Loucy (cell line): ENCODE measurements around the gene GABRA6.

Source experiments
- CTCF ChIP-seq: fragments of 200-600 bp; sonication (generic); conservative IDR thresholded peaks from 2 replicates; pipeline ENCODE4 v1.5.1; 2014; ENCODE audit warnings: mild to moderate bottlenecking, antibody characterized with exemption, low read length
- EZH2phosphoT487 ChIP-seq: fragments of 200-600 bp; IDR thresholded peaks from 2 replicates; pipeline ENCODE4 v1.6.1; 2018; ENCODE audit warnings: antibody characterized with exemption, mild to moderate bottlenecking, moderate library complexity, borderline replicate concordance

- TF ChIP-seq CTCF = no peak
- no peak for TF ChIP-seq EZH2phosphoT487
These were observed 24.7 kb upstream of the GABRA6 start for GRCh38 chr5:161660806-161661205.
